Fibroblast of lung (primary cell): ENCODE measurements around the gene IGF1R.

Experiments used
- EZH2 ChIP-seq: IDR thresholded peaks from 2 replicates; pipeline ENCODE4 v1.5.1; 2012; ENCODE audit warnings: low read length, control low read depth, mild to moderate bottlenecking; ENCODE audit errors: missing control alignments
- TF ChIP-seq, protein P1 (sequence below), 2 donors: IDR thresholded peaks in 1 of 2; conservative IDR thresholded peaks in 1 of 2; 1 replicate in 1 of 2; 2 replicates in 1 of 2; pipeline ENCODE4 v1.5.1; 2011 to 2012; ENCODE audit warnings: low read length in 2 of 2, control low read depth in 1 of 2, inconsistent platforms in 1 of 2, low read depth in 1 of 2, mild to moderate bottlenecking in 1 of 2

DNA sequence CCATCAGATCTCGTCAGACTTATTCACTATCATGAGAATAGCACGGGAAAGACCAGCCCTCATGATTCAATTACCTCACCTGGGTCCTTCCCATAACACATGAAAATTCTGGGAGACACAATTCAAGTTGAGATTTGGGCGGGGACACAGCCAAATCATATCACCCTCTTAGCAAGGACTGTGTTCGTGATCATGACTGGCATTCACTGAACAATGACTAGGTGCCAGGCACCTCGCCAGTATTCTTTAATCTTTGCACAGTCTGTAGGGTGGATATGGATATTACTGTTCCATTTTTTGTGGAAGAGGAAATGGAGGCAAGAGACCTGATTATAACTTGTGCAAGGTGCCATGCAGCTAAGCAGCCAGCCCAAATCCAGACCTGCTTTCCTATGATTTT is 77.5 kb downstream of the IGF1R start:
- TF ChIP-seq, protein P1, sequence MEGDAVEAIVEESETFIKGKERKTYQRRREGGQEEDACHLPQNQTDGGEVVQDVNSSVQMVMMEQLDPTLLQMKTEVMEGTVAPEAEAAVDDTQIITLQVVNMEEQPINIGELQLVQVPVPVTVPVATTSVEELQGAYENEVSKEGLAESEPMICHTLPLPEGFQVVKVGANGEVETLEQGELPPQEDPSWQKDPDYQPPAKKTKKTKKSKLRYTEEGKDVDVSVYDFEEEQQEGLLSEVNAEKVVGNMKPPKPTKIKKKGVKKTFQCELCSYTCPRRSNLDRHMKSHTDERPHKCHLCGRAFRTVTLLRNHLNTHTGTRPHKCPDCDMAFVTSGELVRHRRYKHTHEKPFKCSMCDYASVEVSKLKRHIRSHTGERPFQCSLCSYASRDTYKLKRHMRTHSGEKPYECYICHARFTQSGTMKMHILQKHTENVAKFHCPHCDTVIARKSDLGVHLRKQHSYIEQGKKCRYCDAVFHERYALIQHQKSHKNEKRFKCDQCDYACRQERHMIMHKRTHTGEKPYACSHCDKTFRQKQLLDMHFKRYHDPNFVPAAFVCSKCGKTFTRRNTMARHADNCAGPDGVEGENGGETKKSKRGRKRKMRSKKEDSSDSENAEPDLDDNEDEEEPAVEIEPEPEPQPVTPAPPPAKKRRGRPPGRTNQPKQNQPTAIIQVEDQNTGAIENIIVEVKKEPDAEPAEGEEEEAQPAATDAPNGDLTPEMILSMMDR (conservative IDR thresholded peaks at IDR 0.05 in 1 of 2, IDR thresholded peaks at IDR 0.05 in 1 of 2; ENCODE audit: low read depth in 1 of 2, low read length in 2 of 2) = no peak
- TF ChIP-seq EZH2 = no peak
